HepG2 (cell line): ENCODE results near the gene ZNF644. TPM values are rescaled to one million over a fixed set of nuclear protein-coding genes. Genes with fewer than 3 reads are reported as not detected.
A peak's percentile ranks its signal among the peaks of the same experiment; 100 is the strongest.

Experiments
- BCLAF1 ChIP-seq: fragments of 450-650 bp; IDR thresholded peaks from 2 replicates; pipeline ENCODE4 v1.6.1; 2017; ENCODE audit warnings: mild to moderate bottlenecking
- FOXO4 ChIP-seq: sonication (generic); formaldehyde crosslinking; conservative IDR thresholded peaks from 2 replicates; pipeline ENCODE4 v1.8.1; 2023; ENCODE audit warnings: missing genetic modification reagents
- GZF1 ChIP-seq: sonication (generic); formaldehyde crosslinking; IDR thresholded peaks from 2 replicates; pipeline ENCODE4 v1.5.1; 2020; ENCODE audit warnings: mild to moderate bottlenecking, missing genetic modification reagents
- HCFC1 ChIP-seq: fragments of 150-350 bp; IDR thresholded peaks from 2 replicates; pipeline ENCODE4 v1.6.1; 2014; ENCODE audit warnings: low read depth, low read length
- JUN ChIP-seq: sonication (generic); formaldehyde crosslinking; IDR thresholded peaks from 2 replicates; pipeline ENCODE4 v1.4.0; 2020; ENCODE audit warnings: mild to moderate bottlenecking, missing genetic modification reagents
- KMT2A ChIP-seq: sonication (generic); formaldehyde crosslinking; IDR thresholded peaks from 2 replicates; pipeline ENCODE4 v1.4.0; 2020; ENCODE audit warnings: missing genetic modification reagents
- POLR2A ChIP-seq, 2 experiments: IDR thresholded peaks; 2 replicates each; pipeline ENCODE4 v1.6.1; 2011; ENCODE audit warnings: low read depth in 2 of 2, low read length in 2 of 2, mild to moderate bottlenecking in 1 of 2, moderate library complexity in 1 of 2; ENCODE audit not compliant: insufficient read depth in 1 of 2
- RBM22 ChIP-seq: fragments of 200-400 bp; formaldehyde crosslinking; optimal IDR thresholded peaks from 2 replicates; pipeline ENCODE3; 2017; ENCODE audit warnings: mild to moderate bottlenecking, low read length, moderate library complexity
- SOX13 ChIP-seq, 3 experiments: fragments of 450-650 bp in 1 of 3; sonication (generic) in 1 of 3; formaldehyde crosslinking in 1 of 3; IDR thresholded peaks in 2 of 3; conservative IDR thresholded peaks in 1 of 3; 2 replicates each; pipeline versions ENCODE4 v1.5.0 to v1.6.1; 2016 to 2020; ENCODE audit warnings: antibody characterized with exemption in 1 of 3, mild to moderate bottlenecking in 1 of 3, missing compliant biosample characterization in 1 of 3, missing genetic modification reagents in 1 of 3, moderate library complexity in 1 of 3
- TAF15 ChIP-seq: fragments of 200-400 bp; formaldehyde crosslinking; IDR thresholded peaks from one replicate; pipeline ENCODE4 v1.6.1; 2018; ENCODE audit warnings: mild to moderate bottlenecking, low read depth, low read length; ENCODE audit not compliant: poor library complexity, severe bottlenecking
- TEAD3 ChIP-seq: optimal IDR thresholded peaks from 2 replicates; pipeline ENCODE3; 2016; ENCODE audit warnings: borderline replicate concordance
- TFDP1 ChIP-seq: IDR thresholded peaks from 2 replicates; pipeline ENCODE4 v1.6.1; 2016; ENCODE audit warnings: missing compliant biosample characterization, missing genetic modification reagents, borderline replicate concordance
- ZFX ChIP-seq: sonication (generic); formaldehyde crosslinking; IDR thresholded peaks from 2 replicates; pipeline ENCODE4 v1.4.0; 2020; ENCODE audit warnings: mild to moderate bottlenecking, low read depth, missing genetic modification reagents, moderate library complexity
- ZMYM4 ChIP-seq: sonication (generic); formaldehyde crosslinking; IDR thresholded peaks from 2 replicates; pipeline ENCODE4 v1.8.1; 2023; ENCODE audit warnings: mild to moderate bottlenecking, missing genetic modification reagents
- ZNF12 ChIP-seq: sonication (generic); formaldehyde crosslinking; IDR thresholded peaks from 2 replicates; pipeline ENCODE4 v1.5.0; 2020; ENCODE audit warnings: missing genetic modification reagents
- ZNF251 ChIP-seq: sonication (generic); formaldehyde crosslinking; IDR thresholded peaks from 2 replicates; pipeline ENCODE4 v1.9.0; 2021; ENCODE audit warnings: mild to moderate bottlenecking, missing genetic modification reagents
- ZNF282 ChIP-seq: fragments of 450-650 bp; IDR thresholded peaks from 2 replicates; pipeline ENCODE4 v1.6.1; 2018; ENCODE audit not compliant: partially characterized antibody
- ZNF326 ChIP-seq: sonication (generic); formaldehyde crosslinking; IDR thresholded peaks from 2 replicates; pipeline ENCODE4 v1.4.0; 2020; ENCODE audit warnings: missing genetic modification reagents, borderline replicate concordance
- ZNF619 ChIP-seq: sonication (generic); formaldehyde crosslinking; IDR thresholded peaks from 2 replicates; pipeline ENCODE4 v1.4.0; 2020; ENCODE audit warnings: mild to moderate bottlenecking, missing genetic modification reagents
- ZSCAN21 ChIP-seq: sonication (generic); formaldehyde crosslinking; IDR thresholded peaks from 2 replicates; pipeline ENCODE4 v1.8.0; 2022; ENCODE audit warnings: mild to moderate bottlenecking, missing genetic modification reagents, moderate library complexity, borderline replicate concordance
- polyA plus RNA-seq, 8 experiments: library from polyadenylated mRNA; depleted of rRNA in 3 of 8; stranded (reverse) in 7 of 8; unstranded in 1 of 8; fragments of >200 nt; fragmentation: Illumina TruSeq in 4 of 8; extraction: Trizol in 4 of 8; gene quantifications; 2 replicates each; pipeline versions ENCODE4 v1.2.1 to v1.2.3, GENCODE V29; 2011 to 2016; ENCODE audit warnings: low read depth in 4 of 8, missing spikeins in 1 of 8, mixed read lengths in 1 of 8; ENCODE audit not compliant: insufficient read depth in 1 of 8
- total RNA-seq, 5 experiments: library from RNA; depleted of rRNA; stranded (reverse); fragments of >200 nt; fragmentation: Illumina TruSeq; extraction: Trizol; gene quantifications; 2 replicates each; pipeline ENCODE4 v1.2.3, GENCODE V29; 2016; ENCODE audit warnings: low read depth in 1 of 5
- TF ChIP-seq, protein P1 (sequence below): sonication (generic); formaldehyde crosslinking; IDR thresholded peaks from 2 replicates; pipeline ENCODE4 v1.4.0; 2020; ENCODE audit warnings: mild to moderate bottlenecking, low read depth, missing genetic modification reagents
- TF ChIP-seq, protein P2 (sequence below): IDR thresholded peaks from 2 replicates; pipeline ENCODE4 v1.6.1; 2016; ENCODE audit warnings: missing compliant biosample characterization, missing genetic modification reagents, borderline replicate concordance

ZNF644 gene
- total and polyA plus RNA-seq, 2 of the 13 experiments (the other 11 are each of a cell fraction or from before 2014, with no cell fraction given): 17.7 to 51.7 TPM

DNA sequence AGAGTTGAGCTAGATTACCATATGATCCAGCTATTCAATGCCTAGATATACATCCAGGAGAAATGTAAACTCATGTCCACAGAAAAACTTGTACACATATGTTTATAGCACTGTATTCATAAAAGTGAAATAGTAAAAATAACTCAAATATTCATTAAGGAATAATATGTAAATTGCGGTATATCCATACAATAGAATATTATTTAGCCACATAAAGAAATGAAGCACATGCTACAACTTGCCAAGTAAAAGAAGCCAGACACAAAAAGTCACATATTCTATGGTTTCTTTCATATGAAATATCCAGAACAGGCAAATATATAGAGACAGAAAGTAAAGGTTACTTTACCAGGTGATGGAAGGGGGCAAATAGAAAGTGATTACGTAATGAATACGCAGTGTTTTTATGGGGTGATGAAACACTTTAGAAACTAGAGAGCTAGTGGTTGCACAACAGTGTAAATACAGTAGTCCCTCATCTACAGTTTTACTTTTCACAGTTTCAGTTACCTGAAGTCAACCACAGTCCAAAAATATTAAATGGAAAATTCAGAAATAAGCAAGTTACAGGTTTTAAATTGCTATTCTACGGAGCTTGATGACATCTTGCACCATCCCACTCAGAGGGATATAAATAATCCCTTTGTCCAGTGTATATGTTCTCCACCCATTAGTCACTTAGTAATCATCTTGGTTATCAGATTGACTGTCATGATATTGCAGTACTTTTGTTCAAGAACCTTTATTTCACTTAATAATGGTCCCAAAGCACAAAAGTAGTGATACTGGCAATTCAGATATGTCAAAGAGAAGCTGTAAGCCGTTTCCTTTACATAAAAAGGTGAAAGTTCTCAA, 62.3 kb downstream of the ZNF644 start (continued):
- TF ChIP-seq SOX13 (IDR thresholded peaks at IDR 0.05) (no peak), SOX13 (CRISPR knock-in tag; conservative IDR thresholded peaks at IDR 0.05 in 1 of 2, IDR thresholded peaks at IDR 0.05 in 1 of 2) (peak in 1 of 2 experiments; percentile 64; a peak in 2 of 4 replicates), ZNF251 (no peak), BCLAF1 (no peak), RBM22 (no peak), ZNF282 (no peak), ZNF326 (CRISPR knock-in tag) (no peak), POLR2A (IDR thresholded peaks at IDR 0.05; ENCODE audit: insufficient read depth in 1 of 2, low read depth in 2 of 2, low read length in 2 of 2) (no peak), GZF1 (CRISPR knock-in tag) (no peak), ZNF12 (peak; percentile 54; the same call in 1 of the 2 replicates), ZFX (CRISPR knock-in tag) (no peak), TEAD3 (no peak), TFDP1 (CRISPR knock-in tag) (no peak), FOXO4 (no peak), ZSCAN21 (no peak), JUN (CRISPR knock-in tag) (no peak), ZMYM4 (peak; percentile 66; the same call in 1 of the 2 replicates), TAF15 (no peak), ZNF619 (no peak), KMT2A (no peak), HCFC1 (no peak)
- TF ChIP-seq, protein P1, sequence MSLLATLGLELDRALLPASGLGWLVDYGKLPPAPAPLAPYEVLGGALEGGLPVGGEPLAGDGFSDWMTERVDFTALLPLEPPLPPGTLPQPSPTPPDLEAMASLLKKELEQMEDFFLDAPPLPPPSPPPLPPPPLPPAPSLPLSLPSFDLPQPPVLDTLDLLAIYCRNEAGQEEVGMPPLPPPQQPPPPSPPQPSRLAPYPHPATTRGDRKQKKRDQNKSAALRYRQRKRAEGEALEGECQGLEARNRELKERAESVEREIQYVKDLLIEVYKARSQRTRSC (CRISPR knock-in tag): no peak
- TF ChIP-seq, protein P2, sequence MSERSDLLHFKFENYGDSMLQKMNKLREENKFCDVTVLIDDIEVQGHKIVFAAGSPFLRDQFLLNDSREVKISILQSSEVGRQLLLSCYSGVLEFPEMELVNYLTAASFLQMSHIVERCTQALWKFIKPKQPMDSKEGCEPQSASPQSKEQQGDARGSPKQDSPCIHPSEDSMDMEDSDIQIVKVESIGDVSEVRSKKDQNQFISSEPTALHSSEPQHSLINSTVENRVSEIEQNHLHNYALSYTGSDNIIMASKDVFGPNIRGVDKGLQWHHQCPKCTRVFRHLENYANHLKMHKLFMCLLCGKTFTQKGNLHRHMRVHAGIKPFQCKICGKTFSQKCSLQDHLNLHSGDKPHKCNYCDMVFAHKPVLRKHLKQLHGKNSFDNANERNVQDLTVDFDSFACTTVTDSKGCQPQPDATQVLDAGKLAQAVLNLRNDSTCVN: no peak
